GM10248 (cell line): ENCODE results near the gene SLC17A3.

ENCODE experiments used
- CTCF ChIA-PET: fragments of 300-600 bp; sonication (Branson Sonifier 250); formaldehyde crosslinking; extraction: SDS; loops from one replicate; lab custom pipeline; 2021; ENCODE audit warnings: antibody characterized with exemption; lab: Yijun Ruan, JAX
- POLR2A ChIA-PET: fragments of 350-650 bp; sonication (Branson Sonifier 250); formaldehyde crosslinking; extraction: SDS; loops from one replicate; lab custom pipeline; 2020; ENCODE audit warnings: antibody characterized with exemption; lab: Yijun Ruan, JAX
- DNase-seq: peaks from one replicate; pipeline ENCODE4 v3.0.0; 2012; ENCODE audit errors: extremely low spot score
- CTCF ChIP-seq: IDR thresholded peaks from 2 replicates; pipeline ENCODE4 v1.5.1; 2012; ENCODE audit warnings: mild to moderate bottlenecking, low read depth; ENCODE audit errors: extremely low read depth, missing control alignments, control extremely low read depth

Gene SLC17A3

GRCh38 chr6:25863360-25863759 lies 10.7 kb downstream of the SLC17A3 start:
- ChIA-PET CTCF (interaction anchor here (1.3 kb wide), 2 partner anchors 9 to 19 kb away, joined by 3 read pairs; no protein-coding TSS in a partner anchor), POLR2A (no interaction called here)
- TF ChIP-seq CTCF: no peak
- no peak for DNase-seq

GRCh38 chr6:25862199-25862598 lies 11.8 kb downstream of the SLC17A3 start:
- TF ChIP-seq CTCF: no peak
- ChIA-PET POLR2A (no interaction called here), CTCF (interaction anchor here (1.3 kb wide), 1 partner anchor 20 kb away, joined by 3 read pairs; no protein-coding TSS in a partner anchor)
- DNase-seq: no peak

GRCh38 chr6:25852756-25853155 lies 21.3 kb downstream of the SLC17A3 start:
- ChIA-PET CTCF (no interaction called here), POLR2A (no interaction called here)
- DNase-seq: no peak

GRCh38 chr6:25851961-25852360 lies 22.1 kb downstream of the SLC17A3 start:
- TF ChIP-seq CTCF: no peak
- CTCF ChIA-PET: interaction anchor here (0.6 kb wide), 1 partner anchor 13 kb away, joined by 3 read pairs; no protein-coding TSS in a partner anchor
- DNase-seq: no peak
- POLR2A ChIA-PET: no interaction called here

More at GRCh38 chr6:25852756-25853155, 21.3 kb downstream of the SLC17A3 start:
- TF ChIP-seq CTCF: no peak

GRCh38 chr6:25844518-25844917 lies 29.5 kb downstream of the SLC17A3 start:
- POLR2A ChIA-PET: no interaction called here
- no peak for DNase-seq
- no peak for TF ChIP-seq CTCF
- CTCF ChIA-PET: interaction anchor here (1.2 kb wide), 1 partner anchor 46 kb away, joined by 3 read pairs; no protein-coding TSS in a partner anchor

DNA sequence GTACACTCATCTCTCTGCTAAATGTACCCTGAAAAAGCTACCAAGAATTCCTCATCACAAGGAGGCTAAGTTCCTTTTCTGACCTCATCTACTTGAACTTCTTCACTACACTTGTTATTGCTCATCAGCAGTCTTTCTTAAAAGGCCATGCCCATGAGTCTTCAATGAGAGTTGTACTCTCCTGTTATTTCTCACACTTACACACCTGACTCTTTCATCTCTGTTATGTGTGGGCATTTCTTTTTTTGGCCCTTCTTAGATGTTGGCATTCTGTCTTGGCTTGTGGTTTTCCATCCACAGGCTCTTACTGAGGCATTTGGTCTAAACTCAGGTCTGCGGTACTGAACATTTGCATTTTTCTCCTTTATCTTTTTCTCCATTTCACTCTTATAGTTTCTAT lies 31.5 kb downstream of the SLC17A3 start:
- POLR2A ChIA-PET: no interaction called here
- no peak for DNase-seq
- TF ChIP-seq CTCF: no peak
- CTCF ChIA-PET: no interaction called here
